Lower leg skin (tissue), 3 donors: ENCODE data around the gene GPC3.

Experiments
- CTCF ChIP-seq, 3 donors: fragments of 450-650 bp; IDR thresholded peaks; one replicate each; pipeline ENCODE4 v1.5.1; 2016; ENCODE audit warnings: antibody characterized with exemption in 3 of 3, mild to moderate bottlenecking in 3 of 3, moderate library complexity in 2 of 3
- POLR2A ChIP-seq, 2 donors: fragments of 450-650 bp; IDR thresholded peaks; one replicate each; pipeline ENCODE4 v1.6.1; 2016 to 2017; ENCODE audit warnings: antibody characterized with exemption in 2 of 2, mild to moderate bottlenecking in 1 of 2, moderate library complexity in 1 of 2

GRCh38 chrX:133947996-133948395 is 37.4 kb downstream of the GPC3 start:
- TF ChIP-seq CTCF (IDR thresholded peaks at IDR 0.05), result no peak
- no peak for TF ChIP-seq POLR2A (IDR thresholded peaks at IDR 0.05)
